ENCODE results near the gene DAB2IP. TPM values are rescaled to one million over a fixed set of nuclear protein-coding genes. Genes with fewer than 3 reads are reported as not detected.
A peak's percentile ranks its signal among the peaks of the same experiment; 100 is the strongest.

Gene DAB2IP
- total and polyA plus RNA-seq, 2 of the 4 experiments (the other 2 are of a cell fraction), result 5.6 to 17.2 TPM

DNA sequence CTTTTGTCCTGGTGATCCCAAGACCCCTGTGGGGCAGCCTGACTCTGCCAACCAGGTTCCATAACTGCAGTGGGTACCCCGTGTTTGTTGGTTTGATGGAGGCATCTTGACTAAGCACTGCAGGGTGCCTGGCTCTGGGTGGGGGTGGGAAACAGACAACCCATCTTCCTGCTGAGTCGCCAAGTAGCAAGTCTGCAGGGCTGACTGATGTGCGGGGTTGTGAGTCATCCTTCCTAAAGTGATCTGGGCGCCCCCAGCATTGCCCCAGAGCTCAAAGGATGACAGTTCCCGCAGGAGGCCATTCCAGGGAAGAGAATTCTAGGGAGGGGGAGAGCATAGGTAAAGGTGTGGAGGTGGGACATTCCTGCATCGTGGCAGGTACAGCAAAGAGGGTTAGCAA, 23.5 kb downstream of the DAB2IP start:
- Histone ChIP-seq H3K14ac (replicated peaks; ENCODE audit: low read depth, low read length) (no peak overlapping the region), H3K9me1 (ENCODE audit: insufficient read depth, low read length) (peaks cover 22% of the 10 kb centered on the region), H4K20me1 (ENCODE audit: insufficient read depth, low read length) (peaks cover 12% of the 10 kb centered on the region), H3K56ac (ENCODE audit: extremely low read depth, insufficient read depth, low read length) (no peak overlapping the region), H2BK15ac (ENCODE audit: low read depth, low read length) (no peak overlapping the region), H2BK120ac (ENCODE audit: low read depth, low read length) (no peak overlapping the region), H2AK5ac (ENCODE audit: low read depth, low read length) (peak overlapping the region; percentile 68; the same call in 1 of the 2 replicates), H2BK20ac (ENCODE audit: low read depth, low read length) (no peak overlapping the region), H3K4ac (ENCODE audit: low read depth, low read length) (0 out of 2 replicates have a peak overlapping the region, but pooled peaks have one; percentile 15), H3K9ac (ENCODE audit: low read depth, low read length) (no peak overlapping the region), H2AFZ (replicated peaks; ENCODE audit: low read length, poor library complexity) (peak overlapping the region; percentile 26), H2BK5ac (ENCODE audit: low read depth, low read length, poor library complexity, severe bottlenecking) (no peak overlapping the region), H3K4me1 (ENCODE audit: control insufficient read depth, insufficient read depth, low read length) (peaks cover 9% of the 10 kb centered on the region), H3K23ac (ENCODE audit: low read depth, low read length) (no peak overlapping the region), H3K9me3 (ENCODE audit: control insufficient read depth, insufficient read depth, low read length) (peaks cover 2% of the 10 kb centered on the region), H3K79me1 (ENCODE audit: low read depth in 1 of 2, low read length in 2 of 2) (peaks cover 0 to 10% of the 10 kb centered on the region in 2 experiments; a peak in 1 of 4 replicates), H3K4me3 (ENCODE audit: insufficient read depth, low read depth, low read length) (no peak overlapping the region), H2AK9ac (replicated peaks; ENCODE audit: low read depth, low read length, poor library complexity) (no peak overlapping the region), H4K91ac (ENCODE audit: insufficient read depth, low read depth, low read length) (no peak overlapping the region), H3K4me2 (ENCODE audit: low read depth, low read length) (no peak overlapping the region), H4K5ac (ENCODE audit: low read depth, low read length) (no peak overlapping the region), H3K36me3 (ENCODE audit: control insufficient read depth, insufficient read depth, low read length) (peaks cover 2% of the 10 kb centered on the region; the same call in 1 of the 2 replicates), H3K27ac (ENCODE audit: insufficient read depth, low read length) (no peak overlapping the region), H4K8ac (ENCODE audit: low read depth in 2 of 2, low read length in 2 of 2) (no peak overlapping the region), H3K27me3 (ENCODE audit: control insufficient read depth, insufficient read depth, low read length) (no peaks in the 10 kb centered on the region), H3K18ac (ENCODE audit: low read depth, low read length) (no peak overlapping the region)
- no TSS peak for BruUV-seq (replicated peaks)
- 8% methylated on average over 3 of the region's 6 CpGs; no CpG with 5 or more reads in 1 of the 2 experiments for WGBS, 2 experiments (ENCODE audit: extremely low coverage in 2 of 2, insufficient read length in 1 of 2)
- ChIA-PET POLR2A (ENCODE audit: unreplicated experiment) (no interaction called here), CTCF (no interaction called here)
- DNase-seq (peak; percentile 74), ATAC-seq (ENCODE audit: low read depth) (peak; percentile 70)
- intact Hi-C loops (cut with micrococcal nuclease) (no loop called here), dilution Hi-C loops (cut with HindIII; ENCODE audit: low sequenced_read_pairs, unreplicated experiment) (no loop called here), in situ Hi-C loops (cut with MboI; ENCODE audit: low sequenced_read_pairs) (no loop called here)
- TF ChIP-seq SMC3 (IDR thresholded peaks at IDR 0.05; ENCODE audit: low read depth, low read length) (no peak), MAFK (IDR thresholded peaks at IDR 0.05; ENCODE audit: low read depth, low read length) (peak; percentile 52; the same call in 1 of the 2 replicates), POLR2A (IDR thresholded peaks at IDR 0.05; ENCODE audit: low read depth, low read length) (no peak), NFE2L2 (IDR thresholded peaks at IDR 0.05; ENCODE audit: low read depth, low read length) (peak; percentile 6; the same call in 1 of the 2 replicates), RCOR1 (IDR thresholded peaks at IDR 0.05; ENCODE audit: insufficient replicate concordance, low read length) (no peak), CHD1 (IDR thresholded peaks at IDR 0.05; ENCODE audit: low read depth, low read length) (no peak), FOS (IDR thresholded peaks at IDR 0.05; ENCODE audit: low read depth, low read length) (peak; percentile 72), BHLHE40 (IDR thresholded peaks at IDR 0.05; ENCODE audit: low read depth, low read length) (no peak), RAD21 (IDR thresholded peaks at IDR 0.05; ENCODE audit: low read length) (no peak), CEBPB (IDR thresholded peaks at IDR 0.05; ENCODE audit: low read depth, low read length) (peak; percentile 47), RFX5 (IDR thresholded peaks at IDR 0.05; ENCODE audit: low read depth, low read length) (no peak), MXI1 (IDR thresholded peaks at IDR 0.05; ENCODE audit: borderline replicate concordance, low read depth, low read length) (no peak)
- TF ChIP-seq, protein P1, sequence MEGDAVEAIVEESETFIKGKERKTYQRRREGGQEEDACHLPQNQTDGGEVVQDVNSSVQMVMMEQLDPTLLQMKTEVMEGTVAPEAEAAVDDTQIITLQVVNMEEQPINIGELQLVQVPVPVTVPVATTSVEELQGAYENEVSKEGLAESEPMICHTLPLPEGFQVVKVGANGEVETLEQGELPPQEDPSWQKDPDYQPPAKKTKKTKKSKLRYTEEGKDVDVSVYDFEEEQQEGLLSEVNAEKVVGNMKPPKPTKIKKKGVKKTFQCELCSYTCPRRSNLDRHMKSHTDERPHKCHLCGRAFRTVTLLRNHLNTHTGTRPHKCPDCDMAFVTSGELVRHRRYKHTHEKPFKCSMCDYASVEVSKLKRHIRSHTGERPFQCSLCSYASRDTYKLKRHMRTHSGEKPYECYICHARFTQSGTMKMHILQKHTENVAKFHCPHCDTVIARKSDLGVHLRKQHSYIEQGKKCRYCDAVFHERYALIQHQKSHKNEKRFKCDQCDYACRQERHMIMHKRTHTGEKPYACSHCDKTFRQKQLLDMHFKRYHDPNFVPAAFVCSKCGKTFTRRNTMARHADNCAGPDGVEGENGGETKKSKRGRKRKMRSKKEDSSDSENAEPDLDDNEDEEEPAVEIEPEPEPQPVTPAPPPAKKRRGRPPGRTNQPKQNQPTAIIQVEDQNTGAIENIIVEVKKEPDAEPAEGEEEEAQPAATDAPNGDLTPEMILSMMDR (conservative IDR thresholded peaks at IDR 0.05; ENCODE audit: low read depth, low read length), result no peak
- TF ChIP-seq, protein P2, sequence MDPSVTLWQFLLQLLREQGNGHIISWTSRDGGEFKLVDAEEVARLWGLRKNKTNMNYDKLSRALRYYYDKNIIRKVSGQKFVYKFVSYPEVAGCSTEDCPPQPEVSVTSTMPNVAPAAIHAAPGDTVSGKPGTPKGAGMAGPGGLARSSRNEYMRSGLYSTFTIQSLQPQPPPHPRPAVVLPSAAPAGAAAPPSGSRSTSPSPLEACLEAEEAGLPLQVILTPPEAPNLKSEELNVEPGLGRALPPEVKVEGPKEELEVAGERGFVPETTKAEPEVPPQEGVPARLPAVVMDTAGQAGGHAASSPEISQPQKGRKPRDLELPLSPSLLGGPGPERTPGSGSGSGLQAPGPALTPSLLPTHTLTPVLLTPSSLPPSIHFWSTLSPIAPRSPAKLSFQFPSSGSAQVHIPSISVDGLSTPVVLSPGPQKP (IDR thresholded peaks at IDR 0.05; ENCODE audit: borderline replicate concordance, low read depth, low read length), result no peak
- TF ChIP-seq, protein P3, sequence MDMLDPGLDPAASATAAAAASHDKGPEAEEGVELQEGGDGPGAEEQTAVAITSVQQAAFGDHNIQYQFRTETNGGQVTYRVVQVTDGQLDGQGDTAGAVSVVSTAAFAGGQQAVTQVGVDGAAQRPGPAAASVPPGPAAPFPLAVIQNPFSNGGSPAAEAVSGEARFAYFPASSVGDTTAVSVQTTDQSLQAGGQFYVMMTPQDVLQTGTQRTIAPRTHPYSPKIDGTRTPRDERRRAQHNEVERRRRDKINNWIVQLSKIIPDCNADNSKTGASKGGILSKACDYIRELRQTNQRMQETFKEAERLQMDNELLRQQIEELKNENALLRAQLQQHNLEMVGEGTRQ (IDR thresholded peaks at IDR 0.05; ENCODE audit: low read depth, low read length), result no peak
